Kidney (tissue), 14 donors: ENCODE results near the gene DDIT4. TPM values are rescaled to one million over a fixed set of nuclear protein-coding genes. Genes with fewer than 3 reads are reported as not detected.
A peak's percentile ranks its signal among the peaks of the same experiment; 100 is the strongest.

Experiments
- DNase-seq, 5 donors: peaks; one replicate each; pipeline ENCODE4 v3.0.0-alpha.2; 2013 to 2020
- FAIRE-seq: peaks from 2 replicates; lab custom pipeline; 2012; peaks lifted over from hg19 to GRCh38; lab: Jason Lieb, UNC
- H3K27ac ChIP-seq, 2 donors: one replicate each; pipeline ENCODE4 v1.7.0; 2013; ENCODE audit warnings: low read depth in 2 of 2, low read length in 2 of 2, inconsistent platforms in 1 of 2
- H3K27me3 ChIP-seq: one replicate; pipeline ENCODE4 v1.7.1; 2013; ENCODE audit warnings: low read length, inconsistent platforms; ENCODE audit not compliant: control insufficient read depth, insufficient read depth
- H3K36me3 ChIP-seq, 3 donors: one replicate each; pipeline versions ENCODE4 v1.7.0 to v1.7.1; 2013; ENCODE audit warnings: low read length in 3 of 3, control low read depth in 1 of 3, inconsistent platforms in 1 of 3; ENCODE audit not compliant: insufficient read depth in 3 of 3, control insufficient read depth in 2 of 3
- H3K4me1 ChIP-seq, 3 donors: one replicate each; pipeline versions ENCODE4 v1.7.0 to v1.7.1; 2013; ENCODE audit warnings: low read length in 3 of 3, inconsistent platforms in 1 of 3, low read depth in 1 of 3; ENCODE audit not compliant: control insufficient read depth in 2 of 3, insufficient read depth in 2 of 3
- H3K4me3 ChIP-seq, 3 donors: one replicate each; pipeline versions ENCODE4 v1.7.0 to v1.8.1; 2013; ENCODE audit warnings: low read length in 3 of 3, control low read depth in 1 of 3, inconsistent platforms in 1 of 3
- H3K9ac ChIP-seq, 3 donors: one replicate each; pipeline versions ENCODE4 v1.7.0 to v1.7.1; 2013; ENCODE audit warnings: low read length in 3 of 3, control low read depth in 1 of 3, inconsistent platforms in 1 of 3
- H3K9me3 ChIP-seq, 3 donors: one replicate each; pipeline versions ENCODE4 v1.7.0 to v1.7.1; 2013; ENCODE audit warnings: low read length in 3 of 3, control low read depth in 1 of 3, inconsistent platforms in 1 of 3; ENCODE audit not compliant: control insufficient read depth in 2 of 3, insufficient read depth in 1 of 3
- intact Hi-C: fragments of 100-400 bp; cut with DNase I; formaldehyde crosslinking; loops from one replicate; pipeline ENCODE4 v1.11.1; 2022
- polyA plus RNA-seq: library from polyadenylated mRNA; stranded (reverse); fragments of 350-450 nt; fragmentation: Illumina TruSeq; extraction: RNeasy Lipid Tissue Mini Kit (QIAGEN cat#74804); gene quantifications from one replicate; pipeline ENCODE4 v1.2.3, GENCODE V29; 2014; ENCODE audit warnings: low read depth, low replicate concordance; ENCODE audit not compliant: insufficient read depth
- total RNA-seq: library from RNA; stranded (reverse); fragmentation: NEBNext Ultra II Directional; extraction: Animal tissue kit (Norgen Biotek cat#: 25700); gene quantifications from one replicate; pipeline ENCODE4 v1.2.1, GENCODE V29; 2021
- TF ChIP-seq, protein P1 (sequence below): IDR thresholded peaks from 3 replicates; pipeline ENCODE4 v1.5.1; 2012; ENCODE audit warnings: mild to moderate bottlenecking, moderate library complexity, borderline replicate concordance; ENCODE audit not compliant: insufficient read depth; ENCODE audit errors: extremely low read depth
- donor health status: control.
- donor health status: control.
- donor health status: control.
- donor health status: control.
- donor health status: control.
- donor health status: DM: yes; HTN: yes; CAD: no.
- donor health status: Normal renal cell carcinoma (clear cell type).

DDIT4 gene
- total and polyA plus RNA-seq, 2 donors from 2014 or later = 96.9 to 292 TPM

DNA sequence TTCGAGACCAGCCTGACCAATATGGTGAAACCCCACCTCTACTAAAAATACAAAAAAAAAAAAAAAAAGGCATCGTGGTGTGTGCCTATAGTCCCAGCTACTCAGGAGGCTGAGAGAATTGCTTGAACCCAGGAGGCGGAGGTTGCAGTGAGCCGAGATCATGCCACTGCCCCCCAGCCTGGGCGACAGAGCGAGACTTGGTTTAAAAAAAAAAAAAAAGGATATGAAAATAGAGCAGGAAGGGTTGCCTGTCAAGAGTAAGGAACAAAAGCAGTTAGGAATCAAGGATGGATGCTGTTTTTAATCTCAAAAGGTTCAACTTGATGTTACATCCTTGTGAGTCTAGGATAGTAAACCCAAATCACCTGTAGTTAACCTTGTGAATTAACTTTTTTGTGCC lies 45.9 kb upstream of the DDIT4 start:
- intact Hi-C loops = loop anchor here (10.0 kb wide), 1 partner anchor 107 kb away; no protein-coding TSS in a partner anchor
- Histone ChIP-seq H3K9me3 (no peaks in the 10 kb centered on the region), H3K4me1 (peaks cover 0 to 4% (median 3%) of the 10 kb centered on the region in 3 donors), H3K27ac (no peak overlapping the region), H3K36me3 (peaks cover 0 to 6% (median 4%) of the 10 kb centered on the region in 3 donors), H3K9ac (no peak overlapping the region), H3K27me3 (no peaks in the 10 kb centered on the region), H3K4me3 (no peak overlapping the region)
- DNase-seq = no peak
- TF ChIP-seq, protein P1, sequence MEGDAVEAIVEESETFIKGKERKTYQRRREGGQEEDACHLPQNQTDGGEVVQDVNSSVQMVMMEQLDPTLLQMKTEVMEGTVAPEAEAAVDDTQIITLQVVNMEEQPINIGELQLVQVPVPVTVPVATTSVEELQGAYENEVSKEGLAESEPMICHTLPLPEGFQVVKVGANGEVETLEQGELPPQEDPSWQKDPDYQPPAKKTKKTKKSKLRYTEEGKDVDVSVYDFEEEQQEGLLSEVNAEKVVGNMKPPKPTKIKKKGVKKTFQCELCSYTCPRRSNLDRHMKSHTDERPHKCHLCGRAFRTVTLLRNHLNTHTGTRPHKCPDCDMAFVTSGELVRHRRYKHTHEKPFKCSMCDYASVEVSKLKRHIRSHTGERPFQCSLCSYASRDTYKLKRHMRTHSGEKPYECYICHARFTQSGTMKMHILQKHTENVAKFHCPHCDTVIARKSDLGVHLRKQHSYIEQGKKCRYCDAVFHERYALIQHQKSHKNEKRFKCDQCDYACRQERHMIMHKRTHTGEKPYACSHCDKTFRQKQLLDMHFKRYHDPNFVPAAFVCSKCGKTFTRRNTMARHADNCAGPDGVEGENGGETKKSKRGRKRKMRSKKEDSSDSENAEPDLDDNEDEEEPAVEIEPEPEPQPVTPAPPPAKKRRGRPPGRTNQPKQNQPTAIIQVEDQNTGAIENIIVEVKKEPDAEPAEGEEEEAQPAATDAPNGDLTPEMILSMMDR = no peak
- FAIRE-seq = no peak

DNA sequence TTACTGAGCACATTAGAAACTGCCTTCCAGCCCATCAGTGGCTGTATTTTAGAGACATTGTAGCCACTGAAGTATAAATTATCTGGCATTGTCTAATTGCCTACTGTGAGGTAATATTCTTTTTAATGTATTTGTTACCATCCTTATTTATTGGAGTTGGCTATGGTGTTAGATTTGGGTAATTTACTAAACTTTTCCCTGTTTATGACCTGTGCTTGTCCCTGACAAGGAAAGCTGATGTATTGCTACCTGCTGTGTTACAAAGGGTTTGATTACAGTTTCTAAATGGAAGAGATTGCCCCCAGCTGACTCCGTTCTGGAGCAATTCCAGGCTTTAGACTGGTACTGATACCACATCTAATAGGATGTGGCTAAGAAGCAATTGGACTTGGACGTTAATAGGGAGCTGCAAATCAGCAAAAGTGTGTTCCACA lies 45.4 kb upstream of the DDIT4 start:
- Histone ChIP-seq H3K27me3 (no peaks in the 10 kb centered on the region), H3K4me3 (no peak overlapping the region), H3K27ac (no peak overlapping the region), H3K9me3 (no peaks in the 10 kb centered on the region), H3K36me3 (peaks cover 0 to 11% (median 8%) of the 10 kb centered on the region in 3 donors), H3K4me1 (peaks cover 0 to 4% (median 3%) of the 10 kb centered on the region in 3 donors), H3K9ac (no peak overlapping the region)
- intact Hi-C loops = loop anchor here (10.0 kb wide), 1 partner anchor 106 kb away; no protein-coding TSS in a partner anchor
- DNase-seq (peak in 1 of 5 donors; percentile 27), FAIRE-seq (no peak)
- TF ChIP-seq, protein P1 = no peak

DNA sequence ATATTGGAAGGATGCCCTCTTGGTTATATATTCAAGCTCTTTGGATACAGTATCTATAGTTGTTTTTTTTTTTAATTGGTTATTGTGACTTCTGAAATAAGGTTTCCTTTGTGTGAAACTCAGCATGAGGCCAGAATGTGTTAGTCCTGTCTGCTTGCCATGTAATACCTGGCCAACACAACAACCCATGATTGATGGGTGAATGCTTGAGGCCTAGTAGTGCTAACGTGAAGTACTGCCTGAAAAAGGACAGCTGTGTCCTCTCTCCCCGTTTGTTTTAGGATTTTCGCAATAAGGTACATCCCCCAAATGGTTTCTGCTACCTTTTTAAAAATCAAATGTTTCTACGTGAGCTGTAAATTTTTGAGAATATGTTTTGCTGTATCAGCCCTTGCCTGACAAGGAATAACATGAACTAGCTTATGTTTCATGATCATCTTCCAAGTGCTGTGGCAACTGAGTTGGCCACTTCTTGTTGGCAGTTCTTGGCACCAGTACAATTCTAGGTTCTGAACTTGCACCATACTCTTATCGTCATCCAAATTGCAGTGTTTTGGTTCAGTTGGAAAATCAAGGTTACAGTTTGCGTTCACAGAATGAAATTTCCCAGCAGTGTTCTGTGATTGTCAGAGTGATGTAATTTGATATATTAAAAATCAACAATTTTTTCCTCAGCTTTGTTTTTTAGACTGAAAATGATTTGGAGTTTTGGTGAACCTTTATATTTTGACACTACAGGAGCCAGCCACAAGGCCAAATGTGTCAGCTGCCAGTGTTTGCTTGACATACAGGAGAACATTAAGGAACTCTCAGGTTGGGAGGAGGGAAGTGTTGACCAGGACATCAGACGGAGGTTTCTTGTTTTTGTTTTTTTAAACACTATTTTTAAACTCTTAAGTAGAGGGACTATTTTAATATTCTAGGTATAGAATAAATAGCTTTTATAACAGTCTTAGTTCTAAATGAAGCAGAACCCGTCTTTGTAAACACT lies 44.2 kb upstream of the DDIT4 start:
- peaks cover 0 to 16% (median 8%) of the 10 kb centered on the region in 3 donors for H3K36me3 ChIP-seq
- H3K9me3 ChIP-seq = no peaks in the 10 kb centered on the region
- no peak overlapping the region for H3K4me3 ChIP-seq
- intact Hi-C loops = loop anchor here (10.0 kb wide), 1 partner anchor 105 kb away; no protein-coding TSS in a partner anchor
- DNase-seq (peak in 1 of 5 donors; percentile 57), FAIRE-seq (no peak)
- peaks cover 0 to 3% (median 0%) of the 10 kb centered on the region in 3 donors for H3K4me1 ChIP-seq
- H3K27me3 ChIP-seq = no peaks in the 10 kb centered on the region
- H3K9ac ChIP-seq = no peak overlapping the region
- peak overlapping the region in 1 of 2 donors; percentile 32 for H3K27ac ChIP-seq
- TF ChIP-seq, protein P1 = no peak
